Activated T-cell treated with anti-CD3 and anti-CD28 coated beads, Interleukin-2, amount 50 U/mL, for 4 hours (primary cell): ENCODE data around the gene LY9. TPM values are rescaled to one million over a fixed set of nuclear protein-coding genes. Genes with fewer than 3 reads are reported as not detected.
"Not testable (repeated sequence)": the region's sequence is repeated elsewhere in the genome, so short reads cannot be mapped to it uniquely, and the experiment has no call there.

Experiments
- ATAC-seq, 2 donors: fragments of 200-7000 bp; cut with Tn5 transposase; one replicate each; pipeline ENCODE4 v1.10.0; 2021
- DNase-seq: peaks from one replicate; pipeline ENCODE4 v3.0.0-alpha.2; 2020
- H3K27me3 Mint-ChIP-seq: one replicate; pipeline ENCODE4 v1.8.0; 2021; ENCODE audit warnings: low read depth, mixed read lengths
- H3K36me3 Mint-ChIP-seq: one replicate; pipeline ENCODE4 v1.8.0; 2022; ENCODE audit warnings: mixed read lengths; ENCODE audit not compliant: insufficient read depth
- H3K4me1 Mint-ChIP-seq: one replicate; pipeline ENCODE4 v1.8.0; 2021; ENCODE audit warnings: low read depth, mixed read lengths
- H3K4me3 Mint-ChIP-seq: one replicate; pipeline ENCODE4 v1.8.0; 2021; ENCODE audit warnings: mild to moderate bottlenecking, moderate library complexity, mixed read lengths
- H3K9me3 Mint-ChIP-seq: one replicate; pipeline ENCODE4 v1.8.0; 2021; ENCODE audit warnings: mixed read lengths
- total RNA-seq, 3 donors: library from RNA; stranded (reverse); gene quantifications; one replicate each; pipeline ENCODE4 v1.2.1, GENCODE V29; 2021

Gene LY9
- total RNA-seq, 3 donors from 2014 or later = 8.9 to 21.4 (median 16.5) TPM

- no peaks in the 10 kb centered on the region for H3K36me3 Mint-ChIP-seq
- H3K4me3 Mint-ChIP-seq = no peak overlapping the region
- peaks cover 20% of the 10 kb centered on the region for H3K4me1 Mint-ChIP-seq
- no peaks in the 10 kb centered on the region for H3K9me3 Mint-ChIP-seq
- DNase-seq (no peak), ATAC-seq (no peak)
- no peaks in the 10 kb centered on the region for H3K27me3 Mint-ChIP-seq
Measured at GRCh38 chr1:160781186-160781766, 14.7 kb upstream of the LY9 start.

GRCh38 chr1:160781914-160782689 lies 13.9 kb upstream of the LY9 start:
- Mint-ChIP-seq H3K9me3 (no peaks in the 10 kb centered on the region), H3K4me3 (peak overlapping the region; percentile 12), H3K27me3 (no peaks in the 10 kb centered on the region), H3K4me1 (peaks cover 20% of the 10 kb centered on the region), H3K36me3 (no peaks in the 10 kb centered on the region)
- DNase-seq (no peak), ATAC-seq (peak; percentile 78 to 85)

GRCh38 chr1:160782988-160783765 lies 12.8 kb upstream of the LY9 start:
- peaks cover 17% of the 10 kb centered on the region for H3K4me1 Mint-ChIP-seq
- ATAC-seq, H3K36me3 Mint-ChIP-seq, H3K4me3 Mint-ChIP-seq, DNase-seq, H3K9me3 Mint-ChIP-seq, H3K27me3 Mint-ChIP-seq: not testable (repeated sequence)

- H3K9me3 Mint-ChIP-seq = no peaks in the 10 kb centered on the region
- peaks cover 3% of the 10 kb centered on the region for H3K4me1 Mint-ChIP-seq
- no peak for DNase-seq
- no peaks in the 10 kb centered on the region for H3K36me3 Mint-ChIP-seq
- H3K4me3 Mint-ChIP-seq = no peak overlapping the region
- ATAC-seq = no peak
- no peaks in the 10 kb centered on the region for H3K27me3 Mint-ChIP-seq
Measured at GRCh38 chr1:160789051-160789701, 6.8 kb upstream of the LY9 start.

- peak; percentile 4 to 41 for ATAC-seq
Measured at GRCh38 chr1:160789702-160790611, 6.0 kb upstream of the LY9 start.

GRCh38 chr1:160794376-160794775 lies 1.6 kb upstream of the LY9 start:
- DNase-seq = no peak
- Mint-ChIP-seq H3K36me3 (peaks cover 4% of the 10 kb centered on the region), H3K4me1 (peaks cover 46% of the 10 kb centered on the region), H3K27me3 (no peaks in the 10 kb centered on the region), H3K9me3 (no peaks in the 10 kb centered on the region), H3K4me3 (no peak overlapping the region)
- ATAC-seq = no peak

More at GRCh38 chr1:160789702-160790611, 6.0 kb upstream of the LY9 start:
- H3K9me3 Mint-ChIP-seq = no peaks in the 10 kb centered on the region
- H3K4me3 Mint-ChIP-seq = no peak overlapping the region
- H3K36me3 Mint-ChIP-seq = no peaks in the 10 kb centered on the region
- no peak for DNase-seq
- H3K4me1 Mint-ChIP-seq = peaks cover 6% of the 10 kb centered on the region
- no peaks in the 10 kb centered on the region for H3K27me3 Mint-ChIP-seq

- no peak for ATAC-seq
Measured at GRCh38 chr1:160797271-160797709, 1.3 kb downstream of the LY9 start.

GRCh38 chr1:160797861-160798273 lies 1.9 kb downstream of the LY9 start:
- ATAC-seq = peak; percentile 62

More at GRCh38 chr1:160797271-160797709, 1.3 kb downstream of the LY9 start:
- no peak for DNase-seq
- peaks cover 12% of the 10 kb centered on the region for H3K36me3 Mint-ChIP-seq
- H3K4me3 Mint-ChIP-seq = peak overlapping the region; percentile 86
- H3K9me3 Mint-ChIP-seq = no peaks in the 10 kb centered on the region
- H3K4me1 Mint-ChIP-seq = peaks cover 66% of the 10 kb centered on the region
- no peaks in the 10 kb centered on the region for H3K27me3 Mint-ChIP-seq

GRCh38 chr1:160798439-160798838 lies 2.5 kb downstream of the LY9 start:
- Mint-ChIP-seq H3K9me3 (no peaks in the 10 kb centered on the region), H3K27me3 (no peaks in the 10 kb centered on the region), H3K4me1 (peaks cover 73% of the 10 kb centered on the region), H3K36me3 (peaks cover 19% of the 10 kb centered on the region), H3K4me3 (peak overlapping the region; percentile 86)
- ATAC-seq (no peak), DNase-seq (no peak)

More at GRCh38 chr1:160797861-160798273, 1.9 kb downstream of the LY9 start:
- Mint-ChIP-seq H3K27me3 (no peaks in the 10 kb centered on the region), H3K9me3 (no peaks in the 10 kb centered on the region), H3K4me1 (peaks cover 69% of the 10 kb centered on the region), H3K4me3 (peak overlapping the region; percentile 86), H3K36me3 (peaks cover 16% of the 10 kb centered on the region)
- peak; percentile 43 for DNase-seq

GRCh38 chr1:160799641-160800040 lies 3.7 kb downstream of the LY9 start:
- Mint-ChIP-seq H3K9me3 (no peaks in the 10 kb centered on the region), H3K27me3 (no peaks in the 10 kb centered on the region), H3K4me3 (peak overlapping the region; percentile 86), H3K4me1 (peaks cover 80% of the 10 kb centered on the region), H3K36me3 (peaks cover 27% of the 10 kb centered on the region)
- no peak for ATAC-seq
- no peak for DNase-seq

GRCh38 chr1:160800142-160800541 lies 4.2 kb downstream of the LY9 start:
- ATAC-seq (peak in 1 of 2 donors; percentile 8), DNase-seq (no peak)
- H3K9me3 Mint-ChIP-seq = no peaks in the 10 kb centered on the region

GRCh38 chr1:160800645-160801408 lies 4.9 kb downstream of the LY9 start:
- H3K9me3 Mint-ChIP-seq = peaks cover 4% of the 10 kb centered on the region
- no peaks in the 10 kb centered on the region for H3K27me3 Mint-ChIP-seq
- DNase-seq = no peak
- peak overlapping the region; percentile 86 for H3K4me3 Mint-ChIP-seq
- peaks cover 83% of the 10 kb centered on the region for H3K4me1 Mint-ChIP-seq
- peaks cover 37% of the 10 kb centered on the region for H3K36me3 Mint-ChIP-seq
- ATAC-seq = peak in 1 of 2 donors; percentile 16

More at GRCh38 chr1:160800142-160800541, 4.2 kb downstream of the LY9 start:
- peak overlapping the region; percentile 86 for H3K4me3 Mint-ChIP-seq
- peaks cover 83% of the 10 kb centered on the region for H3K4me1 Mint-ChIP-seq
- H3K36me3 Mint-ChIP-seq = peaks cover 32% of the 10 kb centered on the region
- H3K27me3 Mint-ChIP-seq = no peaks in the 10 kb centered on the region
